ENCODE measurements around the gene LAMP1.
"Not testable (repeated sequence)": the region's sequence is repeated elsewhere in the genome, so short reads cannot be mapped to it uniquely, and the experiment has no call there.

LAMP1 gene

GRCh38 chr13:113359571-113359970 lies 62.5 kb downstream of the LAMP1 start:
- FAIRE-seq: no peak

- no peak for FAIRE-seq
Observed at GRCh38 chr13:113360446-113360845, 63.4 kb downstream of the LAMP1 start.

DNA sequence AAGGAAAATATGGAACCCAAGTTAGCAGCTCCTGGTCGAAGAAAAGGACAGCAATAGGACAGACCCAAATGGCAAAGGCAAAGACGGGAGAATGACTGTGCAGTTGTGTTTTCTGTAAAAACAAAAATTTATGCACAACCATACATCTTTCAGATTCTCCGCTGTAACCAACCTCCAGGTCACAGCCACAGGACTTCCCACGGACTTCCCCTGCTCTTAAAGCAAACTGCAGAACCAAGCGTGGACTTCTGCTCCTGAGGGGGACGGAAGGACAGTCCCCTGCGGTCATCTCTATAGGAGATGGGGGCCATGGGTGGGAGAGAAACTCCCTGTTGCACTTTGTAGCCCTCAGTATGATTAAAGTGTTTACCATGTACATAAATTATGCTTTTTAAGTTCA lies 64.4 kb downstream of the LAMP1 start:
- FAIRE-seq: no peak

GRCh38 chr13:113364311-113364889 lies 67.4 kb downstream of the LAMP1 start:
- no peak for FAIRE-seq

DNA sequence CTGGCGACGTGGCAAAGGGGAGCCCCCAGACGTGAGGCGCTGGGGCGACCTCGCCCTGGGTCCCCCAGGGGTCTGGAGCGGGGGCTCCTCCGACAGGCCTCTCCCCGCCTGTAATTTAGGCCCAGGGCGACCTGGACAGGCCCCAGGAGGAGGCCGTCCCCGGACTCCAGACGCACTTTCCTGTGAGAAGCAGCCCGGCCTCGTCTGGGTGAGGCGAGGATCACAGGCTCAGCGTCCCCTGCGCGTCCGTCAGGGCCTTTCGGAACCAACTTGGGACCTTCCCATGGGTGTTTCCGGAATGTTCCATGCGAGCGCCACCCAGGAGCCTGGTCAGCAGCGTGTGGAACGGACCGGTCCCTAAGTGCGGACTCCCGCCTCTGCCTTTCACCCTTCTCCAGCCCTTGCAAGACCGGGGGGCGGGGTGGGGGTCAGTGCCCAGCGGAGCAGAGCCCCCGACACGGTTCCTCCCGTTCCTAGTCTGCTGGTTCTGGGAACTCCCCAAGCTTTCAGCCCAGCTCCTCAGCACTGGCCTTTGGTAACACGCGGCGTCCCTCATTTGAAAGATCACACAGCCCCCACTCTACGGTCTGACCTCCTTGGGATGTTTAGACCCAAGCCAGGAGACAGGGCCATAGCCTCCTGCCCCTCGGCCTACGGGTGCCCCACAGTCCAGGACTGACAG lies 68.0 kb downstream of the LAMP1 start:
- FAIRE-seq: no peak

DNA sequence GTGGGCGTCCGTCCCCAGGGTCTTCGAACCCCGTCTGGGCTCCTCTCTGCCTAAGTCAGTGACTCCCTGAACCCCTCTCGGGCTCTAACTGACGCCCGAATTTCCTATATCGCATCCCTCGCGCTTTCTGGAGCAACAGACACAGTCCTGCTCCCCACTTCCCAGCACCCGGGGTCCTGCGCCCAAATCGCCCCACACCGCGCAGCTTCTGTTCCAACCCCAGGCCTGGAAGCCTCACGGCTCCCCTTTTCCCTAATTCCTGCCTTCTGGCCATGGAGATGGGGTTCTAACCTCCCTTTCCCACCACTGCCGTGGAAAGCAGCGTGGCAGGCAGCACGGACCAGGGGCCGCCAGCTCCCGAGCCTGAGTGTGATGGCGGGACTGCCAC lies 68.5 kb downstream of the LAMP1 start:
- FAIRE-seq: no peak

DNA sequence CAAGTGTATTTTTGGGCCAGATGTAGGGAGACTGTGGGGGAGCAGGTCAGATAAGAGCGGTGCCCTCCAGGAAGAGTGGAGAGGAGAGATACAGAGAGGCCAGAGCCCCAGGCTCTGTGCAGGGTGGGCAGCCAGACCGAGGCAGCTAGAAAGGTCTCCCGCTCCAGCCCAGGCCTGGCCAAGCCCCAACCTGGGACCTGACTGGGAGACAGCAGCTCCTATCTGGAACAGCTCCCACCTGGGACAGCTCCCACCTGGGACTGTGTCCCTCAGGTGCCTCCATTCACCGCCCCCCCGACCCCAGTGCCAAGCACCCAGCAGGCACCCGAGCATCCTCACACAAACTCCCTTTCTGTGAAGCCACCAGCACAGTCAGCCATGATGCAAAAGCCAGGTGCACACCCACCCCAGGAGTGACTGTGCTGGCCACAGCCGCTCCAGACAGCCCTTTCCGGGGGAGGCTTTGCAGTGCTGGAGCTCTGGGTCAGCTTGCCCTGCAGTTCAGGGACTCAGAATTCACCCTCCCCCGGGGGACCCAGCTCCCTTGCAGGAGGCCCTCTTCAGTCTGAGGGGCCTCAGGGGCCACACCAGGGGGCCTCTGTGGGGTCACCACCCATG lies 69.0 kb downstream of the LAMP1 start:
- FAIRE-seq: no peak

DNA sequence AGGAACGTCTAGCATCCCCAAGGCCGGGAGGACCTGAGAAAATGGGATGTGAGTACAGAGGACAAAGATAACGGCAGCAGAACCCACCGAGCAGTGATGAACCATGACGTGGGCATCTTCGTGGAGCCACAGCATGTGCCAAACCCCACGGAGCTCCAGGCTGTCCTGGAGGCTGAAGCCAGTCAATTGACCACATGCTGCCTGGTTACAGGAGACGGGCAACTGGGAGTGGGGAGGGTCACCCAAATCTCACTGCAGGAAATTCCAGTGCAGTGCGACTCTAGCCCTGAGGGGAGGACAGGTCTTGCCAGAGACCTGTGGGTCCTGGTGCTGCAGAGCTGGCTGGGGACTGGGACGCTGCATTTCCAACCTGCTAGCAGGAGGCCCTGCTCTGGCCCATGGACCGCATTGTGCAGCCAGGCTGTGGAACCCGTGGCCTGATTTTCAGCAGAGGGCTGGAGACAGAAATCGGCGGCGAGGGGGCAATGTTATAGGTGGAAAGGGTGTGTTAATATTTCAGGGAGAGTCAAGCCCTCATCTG lies 70.1 kb downstream of the LAMP1 start:
- FAIRE-seq: no peak

GRCh38 chr13:113367771-113368170 lies 70.7 kb downstream of the LAMP1 start:
- no peak for FAIRE-seq

DNA sequence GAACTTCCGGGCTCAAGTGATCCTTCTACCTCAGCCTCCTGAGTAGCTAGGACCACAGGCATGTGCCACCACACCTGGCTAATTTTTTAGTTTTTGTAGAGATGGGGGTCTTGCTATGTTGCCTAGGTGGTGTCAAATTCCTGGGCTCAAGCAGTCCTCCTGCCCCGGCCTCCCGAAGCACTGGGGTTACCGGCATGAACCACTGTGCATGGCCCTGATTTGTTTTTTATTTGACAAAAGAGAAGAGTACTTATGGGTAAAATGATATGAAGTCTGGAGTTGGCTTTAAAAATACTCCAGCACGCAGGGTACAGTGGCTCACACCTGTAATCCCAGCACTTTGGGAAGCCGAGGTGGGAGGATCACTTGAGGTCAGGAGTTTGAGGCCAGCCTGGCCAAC lies 71.3 kb downstream of the LAMP1 start:
- FAIRE-seq: not testable (repeated sequence)

DNA sequence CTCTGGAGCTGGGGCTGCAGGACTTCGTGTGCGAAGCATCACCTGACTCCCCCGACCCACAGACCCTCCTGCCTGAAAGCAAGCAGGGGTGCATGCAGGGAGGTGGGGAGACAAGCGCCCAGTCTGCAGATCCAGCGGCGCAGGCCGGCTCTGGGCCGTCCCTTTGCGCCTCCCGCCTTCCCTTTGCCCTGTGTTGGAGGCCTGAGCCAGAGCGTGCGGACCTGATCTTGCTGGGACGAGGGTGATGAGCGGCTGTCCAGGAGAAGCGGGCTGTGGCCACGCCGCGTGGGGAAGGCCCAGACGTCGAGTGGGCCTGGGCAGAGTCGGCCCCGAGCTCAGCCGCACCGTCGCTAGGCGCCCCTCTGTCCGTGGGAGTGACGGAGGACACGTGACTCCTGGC lies 72.2 kb downstream of the LAMP1 start:
- no peak for FAIRE-seq

DNA sequence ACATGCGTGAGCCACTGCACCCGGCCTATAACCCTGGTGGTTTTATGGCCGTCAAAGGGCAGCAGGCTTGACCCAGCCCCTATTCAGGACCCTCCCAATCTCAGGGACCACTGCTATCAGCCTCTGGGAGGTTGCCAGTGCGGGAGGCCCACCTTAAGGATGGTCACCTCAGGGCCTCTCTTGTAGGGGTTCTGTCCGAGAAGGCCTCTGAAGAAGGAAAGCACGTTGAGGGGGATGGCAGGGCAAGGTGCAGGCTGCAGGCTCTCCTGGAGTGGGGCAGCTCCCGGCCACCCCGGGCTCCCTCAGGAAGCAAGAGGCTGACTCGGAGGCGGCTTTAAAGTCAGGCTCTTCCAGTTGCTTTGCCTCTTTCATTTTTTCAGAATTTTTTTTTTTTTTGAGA lies 72.8 kb downstream of the LAMP1 start:
- FAIRE-seq: no peak

DNA sequence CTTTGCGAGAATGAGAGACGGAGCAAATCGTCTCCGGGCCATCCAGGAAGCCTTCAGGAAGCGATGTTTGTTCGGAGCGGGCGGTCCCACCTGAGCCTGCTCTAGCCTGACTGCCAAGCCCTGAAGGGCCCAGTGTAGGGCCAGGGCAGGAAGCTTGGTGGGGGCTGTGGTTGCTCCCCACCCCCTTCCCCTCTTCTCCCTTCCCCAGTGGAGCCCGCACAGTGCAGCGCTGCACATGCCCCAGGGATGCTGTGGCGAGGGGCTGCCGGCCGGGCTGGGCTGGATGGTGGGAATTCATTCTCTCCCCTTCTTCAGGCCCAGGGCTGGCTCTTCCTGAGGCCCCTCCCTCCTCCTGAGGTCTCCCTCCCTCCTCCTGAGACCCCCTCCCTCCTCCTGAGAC lies 74.0 kb downstream of the LAMP1 start:
- FAIRE-seq: no peak

DNA sequence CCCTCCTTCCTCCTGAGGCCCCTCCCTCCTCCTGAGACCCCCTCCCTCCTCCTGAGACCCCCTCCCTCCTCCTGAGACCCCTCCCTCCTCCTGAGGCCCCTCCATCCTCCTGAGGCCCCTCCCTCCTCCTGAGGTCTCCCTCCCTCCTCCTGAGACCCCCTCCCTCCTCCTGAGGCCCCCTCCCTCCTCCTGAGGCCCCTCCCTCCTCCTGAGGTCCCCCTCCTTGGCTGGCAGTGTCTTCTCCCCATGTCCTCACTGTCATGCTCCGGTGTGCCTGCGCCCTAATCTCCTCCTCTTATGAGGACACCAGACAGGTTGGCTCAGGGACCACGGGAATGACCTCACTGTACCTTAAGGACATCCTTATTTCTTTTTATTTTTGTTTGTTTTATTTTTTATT lies 74.7 kb downstream of the LAMP1 start:
- FAIRE-seq: not testable (repeated sequence)

Data from endometrium (tissue), 2 donors.